Measurements from ENCODE around the gene UNK.
"Not testable (repeated sequence)": the region's sequence is repeated elsewhere in the genome, so short reads cannot be mapped to it uniquely, and the experiment has no call there.

The UNK gene

GRCh38 chr17:75846692-75847613, 62.3 kb downstream of the UNK start:
- in situ Hi-C loops (cut with MboI; ENCODE audit: low sequenced_read_pairs), result no loop called here

GRCh38 chr17:75847614-75848522, 63.3 kb downstream of the UNK start:
- in situ Hi-C loops (cut with MboI; ENCODE audit: low sequenced_read_pairs), result no loop called here

DNA sequence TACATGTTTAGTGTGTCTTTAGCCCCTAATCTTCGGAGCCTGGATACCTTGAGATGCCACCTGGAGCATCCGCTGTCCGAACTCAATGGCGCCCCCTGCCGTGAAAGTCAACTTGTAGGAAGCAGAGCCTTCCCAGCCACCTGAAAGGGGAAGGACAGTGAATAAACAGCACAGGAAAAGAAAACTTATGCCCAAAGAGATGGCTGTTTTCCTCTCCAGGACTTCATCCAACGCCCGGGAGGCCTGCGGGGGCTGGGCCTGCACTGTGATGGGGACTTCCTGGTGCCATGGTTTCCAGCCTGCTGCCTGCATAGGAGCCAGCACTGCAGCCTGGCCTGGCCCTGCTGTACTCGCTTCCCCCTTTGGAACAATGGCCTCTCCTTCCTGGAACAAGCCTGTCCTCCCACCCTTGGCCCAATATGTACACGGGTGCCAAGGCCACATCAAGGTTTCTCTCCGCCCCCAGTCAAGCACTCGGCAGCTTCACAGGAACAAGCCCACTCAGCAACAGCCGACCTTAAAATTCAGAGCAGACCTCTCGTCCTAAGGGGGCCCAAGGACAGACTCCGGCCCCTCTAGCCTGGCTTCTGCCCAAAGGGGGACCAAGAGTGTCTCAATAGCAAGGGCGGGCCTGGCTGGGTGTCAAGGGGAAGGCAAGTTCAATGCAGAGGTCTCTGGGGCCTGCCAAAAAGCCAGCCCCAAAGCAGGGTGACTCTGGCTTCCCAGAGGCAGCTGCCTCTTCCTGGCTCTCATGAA, 64.1 kb downstream of the UNK start:
- in situ Hi-C loops (cut with MboI; ENCODE audit: low sequenced_read_pairs), result no loop called here

- in situ Hi-C loops (cut with MboI; ENCODE audit: low sequenced_read_pairs), result no loop called here
Measured at GRCh38 chr17:75849279-75849646, 64.7 kb downstream of the UNK start.

DNA sequence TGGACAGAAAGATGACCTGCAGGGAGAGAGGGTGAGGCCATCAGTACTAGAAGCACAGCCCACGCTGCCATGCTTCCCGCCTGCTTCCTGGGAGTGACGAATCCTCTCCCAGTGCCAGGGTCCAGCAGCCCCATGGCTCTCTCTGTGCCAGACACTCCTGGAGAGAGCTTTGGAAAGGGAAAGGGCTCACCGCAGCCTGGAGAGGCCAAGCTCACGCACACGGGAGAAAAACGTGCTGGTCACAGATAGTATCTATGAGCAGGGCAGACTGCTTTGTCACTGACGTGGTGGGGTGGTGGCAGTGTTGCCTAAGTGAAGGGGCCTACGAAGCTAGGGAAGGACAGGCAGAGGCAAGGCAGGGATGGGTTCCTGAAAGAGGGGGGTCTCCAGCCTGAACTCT, 65.1 kb downstream of the UNK start:
- in situ Hi-C loops (cut with MboI; ENCODE audit: low sequenced_read_pairs), result no loop called here

DNA sequence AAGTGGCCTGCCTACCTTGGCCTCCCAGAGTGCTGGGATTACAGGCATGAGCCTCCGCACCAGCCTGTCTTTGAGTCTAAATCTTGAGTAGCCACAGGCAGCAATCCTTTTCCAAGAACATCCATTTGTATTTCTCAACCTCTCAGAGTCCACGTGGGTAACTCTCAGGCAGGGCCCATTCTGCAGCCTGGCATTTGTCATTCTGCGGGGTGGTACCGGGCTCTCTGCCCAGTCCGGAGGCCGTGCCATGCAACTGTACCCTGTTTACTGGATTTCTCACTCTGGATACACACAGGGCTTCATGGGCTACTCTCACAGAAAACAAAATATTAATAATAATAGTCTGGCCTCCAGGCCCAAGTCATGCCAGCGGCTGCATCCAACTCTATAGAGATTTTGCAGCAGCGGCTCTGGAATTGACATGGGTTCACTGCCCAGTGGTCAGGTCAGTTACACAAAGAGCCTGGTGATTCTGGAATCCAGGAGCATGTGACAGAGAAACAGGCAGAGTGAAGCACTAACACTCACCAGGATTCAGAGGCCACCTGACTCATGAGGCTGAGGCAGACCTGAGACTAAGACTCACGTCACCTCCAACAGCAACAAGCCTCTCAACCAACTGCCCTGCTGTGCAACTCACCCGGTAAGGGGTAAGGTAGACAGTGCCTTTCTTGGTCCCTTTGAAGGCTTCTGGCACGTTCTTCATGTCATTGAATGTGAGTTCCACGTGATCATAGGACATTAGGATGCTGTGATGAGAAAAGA, 66.5 kb downstream of the UNK start:
- in situ Hi-C loops (cut with MboI; ENCODE audit: low sequenced_read_pairs), result no loop called here

DNA sequence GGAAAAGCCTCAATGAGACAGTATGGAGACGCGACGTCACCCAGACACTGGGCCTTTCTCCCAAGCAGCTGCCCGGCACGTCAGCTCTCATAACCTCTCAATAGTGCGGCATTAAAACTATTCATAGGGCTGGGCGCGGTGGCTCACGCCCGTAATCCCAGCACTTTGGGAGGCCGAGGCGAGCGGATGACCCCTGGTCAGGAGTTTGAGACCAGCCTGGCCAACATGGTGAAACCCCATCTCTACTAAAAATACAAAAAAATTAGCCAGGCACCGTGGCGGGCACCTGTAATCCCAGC, 67.0 kb downstream of the UNK start:
- in situ Hi-C loops (cut with MboI; ENCODE audit: low sequenced_read_pairs), result not testable (repeated sequence)

DNA sequence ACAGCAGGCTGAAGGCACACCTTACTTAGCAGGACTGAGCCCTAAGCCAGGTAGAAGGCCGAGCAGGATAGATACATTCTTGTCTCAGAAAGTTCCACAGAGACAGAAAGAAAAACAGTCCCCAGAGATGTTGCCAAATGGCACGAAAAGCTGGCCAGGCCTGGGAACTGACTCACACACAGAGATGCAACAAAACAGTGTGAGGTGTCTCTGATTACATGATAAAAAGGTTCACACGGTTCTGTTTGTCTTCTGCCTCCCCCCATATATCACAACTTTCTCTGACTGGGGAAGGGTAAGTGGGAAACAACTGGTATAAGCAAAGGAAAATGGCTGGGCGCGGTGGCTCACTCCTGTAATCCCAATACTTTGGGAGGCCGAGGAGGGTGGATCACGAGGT, 68.8 kb downstream of the UNK start:
- in situ Hi-C loops (cut with MboI; ENCODE audit: low sequenced_read_pairs), result no loop called here

DNA sequence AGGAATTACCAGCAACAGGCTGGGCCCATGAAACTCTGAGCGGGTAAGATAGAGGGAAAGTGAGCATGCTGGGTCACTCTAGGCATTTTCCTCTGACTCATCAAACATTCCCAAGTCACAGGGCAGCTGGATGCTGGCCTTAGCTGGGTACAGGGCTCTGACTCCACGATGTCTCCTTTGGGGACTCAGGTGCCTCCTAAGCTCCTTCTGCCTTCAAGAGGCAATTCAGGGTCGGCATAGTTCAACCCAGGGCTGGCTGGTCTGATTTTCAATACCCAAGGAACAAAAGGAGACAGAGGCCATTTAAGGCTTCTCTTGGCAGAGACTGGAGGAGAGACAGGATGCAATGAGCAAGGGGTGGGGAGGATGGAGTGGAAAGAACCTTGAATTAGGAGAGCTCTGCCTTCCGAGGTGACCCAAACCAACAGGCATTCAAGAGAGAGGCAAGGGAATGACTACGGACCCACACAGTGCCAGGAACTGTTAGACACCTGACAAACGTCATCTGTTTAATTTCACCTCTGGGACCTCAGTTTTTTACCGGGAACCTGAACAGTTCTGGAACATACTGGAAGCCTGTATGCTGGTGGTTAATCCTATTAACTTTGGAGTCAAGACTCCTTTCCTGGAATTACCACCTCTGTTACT, 69.6 kb downstream of the UNK start:
- in situ Hi-C loops (cut with MboI; ENCODE audit: low sequenced_read_pairs), result no loop called here

DNA sequence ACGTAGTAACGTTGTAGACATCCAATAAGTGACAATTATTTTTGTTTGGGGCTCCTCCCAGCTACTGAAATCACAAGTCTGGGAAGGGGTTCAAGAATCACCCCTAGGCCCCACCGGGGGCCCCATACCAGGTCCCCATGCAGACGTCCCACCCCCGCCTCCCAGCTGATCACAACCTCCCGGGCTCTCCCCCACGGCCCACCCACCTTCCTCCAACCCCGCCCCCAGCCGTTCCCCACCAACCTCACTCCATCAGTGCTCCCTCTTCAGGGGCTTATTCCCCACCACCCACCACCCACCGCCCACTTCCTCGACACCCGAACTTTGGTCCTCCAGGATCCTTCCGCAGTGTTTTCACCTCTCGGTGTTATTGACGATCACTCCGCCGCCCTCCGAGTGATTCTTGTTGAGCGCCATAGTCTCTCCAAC, 70.3 kb downstream of the UNK start:
- in situ Hi-C loops (cut with MboI; ENCODE audit: low sequenced_read_pairs), result no loop called here

DNA sequence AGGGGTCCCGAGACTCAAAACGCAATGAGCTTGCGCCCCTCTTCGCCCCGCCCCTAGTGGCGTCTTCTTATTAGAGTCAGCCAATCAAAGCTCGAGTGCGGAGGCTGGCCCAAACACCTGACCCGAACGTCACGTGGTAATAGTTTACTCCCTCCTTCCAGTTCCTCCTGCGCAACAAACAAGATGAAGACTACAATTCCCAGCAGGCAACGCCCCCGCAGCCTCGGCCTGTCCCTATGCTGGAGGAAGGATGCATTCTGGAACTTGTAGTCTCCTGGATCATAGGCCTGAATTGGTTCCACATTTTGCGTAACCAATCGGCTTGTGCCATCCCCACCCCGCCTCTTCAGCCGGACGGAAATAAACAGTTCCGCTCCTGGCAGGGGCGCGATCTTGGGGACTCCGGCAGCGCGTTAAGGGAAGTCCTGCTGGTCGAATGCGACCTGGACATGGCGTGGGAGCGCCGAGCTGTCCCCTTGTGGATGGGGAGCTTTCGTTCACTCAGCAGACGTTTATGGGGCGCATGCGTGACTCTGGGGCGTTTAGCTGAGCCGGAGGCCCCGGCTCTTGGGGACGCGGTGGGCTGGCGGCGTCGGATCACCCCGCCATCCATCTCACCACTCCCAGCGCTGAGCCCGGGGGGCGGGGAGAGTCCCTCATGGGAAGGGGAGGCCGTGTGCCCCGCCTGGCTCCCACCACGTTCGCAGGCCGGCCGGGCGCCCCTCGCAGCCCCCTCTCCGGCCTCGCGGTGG, 70.9 kb downstream of the UNK start, which contains the start of gene WBP2:
WBP2 (minus strand) TSS at position 26 of the 752 bp plus-strand sequence. CDS start 38 bp downstream, outside the sequence.
- in situ Hi-C loops (cut with MboI; ENCODE audit: low sequenced_read_pairs), result no loop called here

DNA sequence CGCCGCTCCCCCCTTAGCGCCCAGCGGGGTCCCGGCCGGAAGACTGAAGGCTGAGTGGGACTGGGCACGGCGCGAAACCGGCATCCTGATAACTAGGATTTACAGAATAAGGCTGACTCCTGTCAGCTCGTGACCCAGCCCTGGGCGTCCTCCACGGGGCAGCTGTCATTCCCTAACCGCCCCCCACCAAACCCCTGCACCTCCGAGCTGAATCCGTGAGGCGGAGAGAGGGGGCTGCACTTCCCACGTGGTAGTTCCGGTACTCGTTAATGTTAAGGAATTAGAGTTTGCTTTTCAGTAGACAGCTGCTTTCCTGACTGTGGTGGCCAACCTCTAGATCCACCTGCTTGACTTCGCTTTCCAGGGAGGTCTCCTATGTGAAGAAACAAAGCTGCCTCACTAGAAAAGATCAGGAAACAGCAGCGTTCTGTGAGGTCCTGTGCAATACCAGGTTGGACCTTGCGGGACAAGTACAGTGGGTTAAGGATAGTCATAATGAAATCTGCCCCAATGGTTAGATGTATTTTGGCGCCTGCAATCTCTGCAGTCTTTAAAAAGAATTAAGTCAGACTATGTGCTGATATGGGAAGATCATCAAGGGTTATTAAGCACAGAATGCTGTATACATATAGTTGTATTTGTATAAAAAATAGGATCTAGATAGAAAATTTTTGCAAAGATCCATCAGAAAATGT, 71.6 kb downstream of the UNK start:
- in situ Hi-C loops (cut with MboI; ENCODE audit: low sequenced_read_pairs), result no loop called here

DNA sequence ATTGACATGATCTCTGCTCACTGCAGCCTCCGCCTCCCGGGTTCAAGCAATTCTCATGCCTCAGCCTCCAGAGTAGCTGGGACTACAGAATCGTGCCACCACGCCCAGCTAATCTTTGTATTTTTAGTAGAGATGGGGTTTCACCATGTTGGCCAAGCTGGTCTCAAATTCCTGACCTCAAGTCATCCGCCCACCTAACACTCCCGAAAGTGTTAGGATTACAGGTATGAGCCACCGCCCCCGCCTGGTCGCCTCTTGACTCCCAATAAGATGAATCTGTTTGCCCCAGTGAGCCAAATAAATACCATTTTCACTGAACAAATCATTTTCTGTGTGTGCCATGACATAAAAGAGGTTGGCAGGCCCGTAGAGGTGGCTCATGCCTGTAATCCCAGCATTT, 74.8 kb downstream of the UNK start:
- in situ Hi-C loops (cut with MboI; ENCODE audit: low sequenced_read_pairs), result not testable (repeated sequence)

GRCh38 chr17:75861927-75862317, 77.3 kb downstream of the UNK start:
- in situ Hi-C loops (cut with MboI; ENCODE audit: low sequenced_read_pairs), result no loop called here

GRCh38 chr17:75864448-75864871, 79.9 kb downstream of the UNK start:
- in situ Hi-C loops (cut with MboI; ENCODE audit: low sequenced_read_pairs), result no loop called here

DNA sequence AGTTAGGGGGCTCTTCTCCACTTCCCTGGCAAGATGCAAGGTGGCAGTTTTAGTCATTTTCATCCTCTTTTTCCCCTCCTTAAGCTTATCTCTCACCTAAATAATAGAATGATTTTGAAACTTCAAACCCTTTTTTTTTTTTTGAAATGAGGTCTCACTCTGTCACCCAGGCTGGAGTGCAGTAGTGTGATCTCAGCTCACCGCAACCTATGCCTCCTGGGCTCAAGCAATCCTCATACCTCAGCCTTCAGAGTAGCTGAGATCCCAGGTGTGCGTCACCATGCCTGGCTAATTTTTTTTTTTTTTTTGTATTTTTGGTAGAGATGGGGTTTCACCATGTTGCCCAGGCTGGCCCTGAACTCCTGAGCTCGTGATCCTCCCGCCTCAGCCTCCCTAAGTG, 80.3 kb downstream of the UNK start:
- in situ Hi-C loops (cut with MboI; ENCODE audit: low sequenced_read_pairs), result not testable (repeated sequence)

GRCh38 chr17:75865404-75866188, 81.0 kb downstream of the UNK start:
- in situ Hi-C loops (cut with MboI; ENCODE audit: low sequenced_read_pairs), result not testable (repeated sequence)
